Endothelial cell of umbilical vein (primary cell): Measurements from ENCODE around the gene ANKRD33. TPM values are rescaled to one million over a fixed set of nuclear protein-coding genes. Genes with fewer than 3 reads are reported as not detected.

Experiments used
- BruUV-seq: library from RNA; stranded (reverse); fragments of 400-500 nt; replicated peaks from 2 replicates; lab custom pipeline; 2021; lab: Mats Ljungman, UMichigan
- CTCF ChIA-PET: fragments of 300-600, 350-600 bp; sonication (Branson Sonifier 250); formaldehyde crosslinking; loops from one replicate; lab custom pipeline; 2021; ENCODE audit warnings: antibody characterized with exemption, inconsistent platforms; lab: Charles Lee
- POLR2A ChIA-PET: fragments of 300-600, 350-600 bp; sonication (Branson Sonifier 250); formaldehyde crosslinking; loops from one replicate; lab custom pipeline; 2021; ENCODE audit warnings: antibody characterized with exemption, inconsistent platforms; lab: Charles Lee
- DNase-seq: peaks from one replicate; pipeline ENCODE4 v3.0.0-alpha.2; 2011; ENCODE audit warnings: low read depth, low spot score
- FAIRE-seq: peaks from 2 replicates; lab custom pipeline; 2011; peaks lifted over from hg19 to GRCh38; lab: Jason Lieb, UNC
- H2AFZ ChIP-seq: 2 replicates; pipeline ENCODE4 v1.6.0; 2012; ENCODE audit warnings: low read depth, low read length, control low read depth, inconsistent platforms
- H3K27ac ChIP-seq: 2 replicates; pipeline ENCODE4 v1.5.1; 2011; ENCODE audit warnings: low read depth, mild to moderate bottlenecking, control low read depth, low read length, moderate library complexity; ENCODE audit not compliant: insufficient read depth
- H3K27me3 ChIP-seq, 2 experiments: 2 replicates each; pipeline versions ENCODE4 v1.6.0 to v1.6.1; 2011; ENCODE audit warnings: low read length in 2 of 2, mixed read lengths in 1 of 2; ENCODE audit not compliant: control insufficient read depth in 2 of 2, insufficient read depth in 2 of 2
- H3K36me3 ChIP-seq, 2 experiments: 2 replicates in 1 of 2; 3 replicates in 1 of 2; pipeline ENCODE4 v1.5.1; 2011; ENCODE audit warnings: low read length in 2 of 2, mild to moderate bottlenecking in 1 of 2, moderate library complexity in 1 of 2; ENCODE audit not compliant: control insufficient read depth in 2 of 2, insufficient read depth in 2 of 2; ENCODE audit errors: extremely low read depth in 1 of 2
- H3K4me1 ChIP-seq: 3 replicates; pipeline ENCODE4 v1.5.1; 2011; ENCODE audit warnings: mild to moderate bottlenecking, low read length; ENCODE audit not compliant: control insufficient read depth, insufficient read depth; ENCODE audit errors: extremely low read depth
- H3K4me2 ChIP-seq: 2 replicates; pipeline ENCODE4 v1.6.1; 2011; ENCODE audit warnings: low read length, control low read depth, mixed read lengths; ENCODE audit not compliant: insufficient read depth
- H3K4me3 ChIP-seq, 3 experiments: fragments of 200-600 bp in 1 of 3; sonication (generic), shearing (Covaris generic) in 1 of 3; replicated peaks in 1 of 3; 2 replicates each; pipeline ENCODE4 v1.5.1; 2011 to 2016; ENCODE audit warnings: control low read depth in 3 of 3, low read length in 3 of 3, mild to moderate bottlenecking in 2 of 3, inconsistent platforms in 1 of 3, low read depth in 1 of 3, moderate library complexity in 1 of 3; ENCODE audit not compliant: insufficient read depth in 1 of 3
- H3K79me2 ChIP-seq: 2 replicates; pipeline ENCODE4 v1.6.0; 2012; ENCODE audit warnings: low read length, inconsistent platforms; ENCODE audit not compliant: control insufficient read depth, insufficient read depth
- H3K9ac ChIP-seq: replicated peaks from 2 replicates; pipeline ENCODE3; 2011; ENCODE audit warnings: low read length, control low read depth; ENCODE audit not compliant: insufficient read depth; ENCODE audit errors: extremely low read depth
- H3K9me1 ChIP-seq: replicated peaks from 3 replicates; pipeline ENCODE4 v1.6.0; 2011; ENCODE audit warnings: mild to moderate bottlenecking, low read length; ENCODE audit not compliant: control insufficient read depth, insufficient read depth; ENCODE audit errors: extremely low read depth
- H3K9me3 ChIP-seq: replicated peaks from 2 replicates; pipeline ENCODE4 v1.5.1; 2012; ENCODE audit warnings: low read length, inconsistent platforms; ENCODE audit not compliant: control insufficient read depth, insufficient read depth
- H4K20me1 ChIP-seq: replicated peaks from 2 replicates; pipeline ENCODE3; 2011; ENCODE audit warnings: mild to moderate bottlenecking, low read length; ENCODE audit not compliant: control insufficient read depth, insufficient read depth; ENCODE audit errors: extremely low read depth
- CTCF ChIP-seq, 2 donors: IDR thresholded peaks; 1 replicate in 1 of 2; 2 replicates in 1 of 2; pipeline ENCODE4 v1.5.1; 2011; ENCODE audit warnings: low read length in 2 of 2, mild to moderate bottlenecking in 2 of 2, moderate library complexity in 2 of 2, control low read depth in 1 of 2, inconsistent platforms in 1 of 2, low read depth in 1 of 2; ENCODE audit not compliant: insufficient read depth in 1 of 2; ENCODE audit errors: extremely low read depth in 1 of 2
- EZH2 ChIP-seq: IDR thresholded peaks from 2 replicates; pipeline ENCODE4 v1.6.1; 2012; ENCODE audit warnings: borderline replicate concordance, low read depth, mild to moderate bottlenecking, moderate library complexity, low read length, inconsistent platforms; ENCODE audit not compliant: severe bottlenecking
- FOS ChIP-seq: IDR thresholded peaks from 2 replicates; pipeline ENCODE4 v1.6.1; 2011; ENCODE audit warnings: mild to moderate bottlenecking, low read length, moderate library complexity, borderline replicate concordance; ENCODE audit not compliant: insufficient read depth
- GATA2 ChIP-seq: IDR thresholded peaks from 2 replicates; pipeline ENCODE4 v1.7.0; 2011; ENCODE audit warnings: low read depth, mild to moderate bottlenecking, moderate library complexity, mixed read lengths, low read length; ENCODE audit not compliant: insufficient read length, insufficient read depth
- JUN ChIP-seq: IDR thresholded peaks from 2 replicates; pipeline ENCODE4 v1.6.1; 2011; ENCODE audit warnings: borderline replicate concordance, low read depth; ENCODE audit not compliant: insufficient read length, insufficient read depth
- MAX ChIP-seq: IDR thresholded peaks from 2 replicates; pipeline ENCODE4 v1.6.1; 2011; ENCODE audit not compliant: insufficient read depth, insufficient read length
- MYC ChIP-seq: IDR thresholded peaks from one replicate; pipeline ENCODE4 v1.6.1; 2011; ENCODE audit warnings: mild to moderate bottlenecking, low read depth, low read length
- POLR2A ChIP-seq: IDR thresholded peaks from 2 replicates; pipeline ENCODE4 v1.6.1; 2012; ENCODE audit warnings: low read depth, mild to moderate bottlenecking, control low read depth, low read length
- POLR2AphosphoS5 ChIP-seq: IDR thresholded peaks from 2 replicates; pipeline ENCODE4 v1.6.1; 2012; ENCODE audit warnings: low read depth, mild to moderate bottlenecking, control low read depth, low read length, moderate library complexity; ENCODE audit not compliant: insufficient read depth
- dilution Hi-C: fragments of 300-500 bp; cut with MboI; formaldehyde crosslinking; loops from one replicate; pipeline ENCODE4 v1.15.0; 2019; ENCODE audit warnings: low sequenced_read_pairs; ENCODE audit not compliant: extremely low pct_ligation_motif_present
- intact Hi-C: fragments of 100-400 bp; cut with micrococcal nuclease; formaldehyde crosslinking; loops from one replicate; pipeline ENCODE4 v1.10.0; 2022
- polyA plus RNA-seq, 4 experiments: library from polyadenylated mRNA; depleted of rRNA in 3 of 4; stranded (reverse) in 3 of 4; unstranded in 1 of 4; fragments of >200 nt; gene quantifications; 2 replicates each; pipeline versions ENCODE4 v1.2.1 to v1.2.3, GENCODE V29; 2011 to 2012; ENCODE audit warnings: missing spikeins in 1 of 4
- total RNA-seq: library from RNA; stranded (reverse); gene quantifications from 2 replicates; pipeline ENCODE4 v1.2.3, GENCODE V29; 2021

ANKRD33 gene
- total and polyA plus RNA-seq, 2 donors (not counting 3 experiments of a cell fraction or from before 2014, with no cell fraction given) = 0.80 to 1.2 TPM

GRCh38 chr12:51848326-51848727 lies 39.6 kb upstream of the ANKRD33 start, which contains the start of gene FIGNL2:
Gene FIGNL2, minus strand, starts transcription at chr12:51848718. Its CDS starts 26,305 bp downstream, at chr12:51822413.
- DNase-seq = no peak
- no peaks in the 10 kb centered on the region for H3K36me3 ChIP-seq
- dilution Hi-C loops (no loop called here), intact Hi-C loops (no loop called here)
- ChIA-PET CTCF (interaction anchor here (1.1 to 4.7 kb wide), 2 partner anchors 26 to 133 kb away, joined by 3 to 34 read pairs; no protein-coding TSS in a partner anchor), POLR2A (no interaction called here)
- no peaks in the 10 kb centered on the region for H4K20me1 ChIP-seq
- H3K4me3 ChIP-seq = peak within 1 kb of the TSS; percentile 62 to 84 (median 73)
- TF ChIP-seq POLR2AphosphoS5 (no peak), FOS (no peak), CTCF (IDR thresholded peaks at IDR 0.05; ENCODE audit: extremely low read depth in 1 of 2, insufficient read depth in 1 of 2, low read depth in 1 of 2, low read length in 2 of 2) (no peak), EZH2 (no peak), POLR2A (no peak), MYC (no peak), JUN (no peak), MAX (no peak), GATA2 (no peak)
- peak within 1 kb of the TSS; percentile 60 for H2AFZ ChIP-seq
- H3K27ac ChIP-seq = no peak within 1 kb of the TSS
- peaks cover 9% of the 10 kb centered on the region for H3K4me1 ChIP-seq
- H3K79me2 ChIP-seq = no peaks in the 10 kb centered on the region
- FAIRE-seq = no peak
- H3K4me2 ChIP-seq = peak within 1 kb of the TSS; percentile 87
- peak within 1 kb of the TSS; percentile 52 for H3K9ac ChIP-seq
- BruUV-seq = no TSS peak
- H3K27me3 ChIP-seq = peaks cover 4% of the 10 kb centered on the region in 2 experiments
- H3K9me1 ChIP-seq = no peaks in the 10 kb centered on the region
- no peaks in the 10 kb centered on the region for H3K9me3 ChIP-seq
